K562 (cell line): ENCODE results near the gene TTC39B. TPM values are rescaled to one million over a fixed set of nuclear protein-coding genes. Genes with fewer than 3 reads are reported as not detected.

ENCODE experiments used
- ATAC-seq: fragments of 200-7000 bp; cut with Tn5 transposase; 3 replicates; pipeline ENCODE4 v1.9.1; 2020; ENCODE audit warnings: moderate library complexity
- BruUV-seq: library from RNA; stranded (reverse); fragments of 400-500 nt; replicated peaks from 2 replicates; lab custom pipeline; 2021; lab: Mats Ljungman, UMichigan
- CTCF ChIA-PET: fragments of 300-600 bp; formaldehyde crosslinking; extraction: SDS; loops from one replicate; lab custom pipeline; 2021; ENCODE audit warnings: low intra/inter-chr PET ratio; lab: Yijun Ruan, JAX
- POLR2A ChIA-PET: fragments of 300-600, 350-650 bp; sonication (Branson Sonifier 250); formaldehyde crosslinking; extraction: SDS; loops from one replicate; lab custom pipeline; 2021; ENCODE audit warnings: antibody characterized with exemption, inconsistent platforms; lab: Yijun Ruan, JAX
- DNase-seq, 4 experiments: peaks; one replicate each; pipeline versions ENCODE4 v3.0.0 to v3.0.0-alpha.2; 2011 to 2018; ENCODE audit warnings: low spot score in 3 of 4, mixed read lengths in 3 of 4; ENCODE audit errors: extremely low read depth in 1 of 4
- FAIRE-seq: peaks from 2 replicates; lab custom pipeline; 2011; peaks lifted over from hg19 to GRCh38; lab: Jason Lieb, UNC
- H2AFZ ChIP-seq: 2 replicates; pipeline ENCODE4 v1.6.0; 2011; ENCODE audit warnings: low read depth, low read length, control low read depth, inconsistent platforms
- H3K27ac ChIP-seq: fragments of 200-600 bp; 3 replicates; pipeline ENCODE4 v1.8.0; 2011; ENCODE audit warnings: low read depth, mild to moderate bottlenecking, control low read depth, inconsistent platforms, low read length, moderate library complexity, mixed read lengths; ENCODE audit errors: extremely low read depth
- H3K27me3 ChIP-seq, 2 experiments: fragments of 300-600 bp in 1 of 2; 2 replicates in 1 of 2; 3 replicates in 1 of 2; pipeline versions ENCODE4 v1.6.0 to v1.8.0; 2011; ENCODE audit warnings: inconsistent platforms in 2 of 2, low read length in 2 of 2, mild to moderate bottlenecking in 1 of 2, mixed read lengths in 1 of 2, moderate library complexity in 1 of 2; ENCODE audit not compliant: control insufficient read depth in 2 of 2, insufficient read depth in 2 of 2
- H3K36me3 ChIP-seq: fragments of 300-600 bp; 3 replicates; pipeline ENCODE4 v1.8.0; 2011; ENCODE audit warnings: mild to moderate bottlenecking, low read length, inconsistent platforms; ENCODE audit not compliant: control insufficient read depth, insufficient read depth
- H3K4me1 ChIP-seq, 2 experiments: fragments of 200-600 bp in 1 of 2; replicated peaks in 1 of 2; 2 replicates in 1 of 2; 3 replicates in 1 of 2; pipeline versions ENCODE4 v1.5.1 to v1.8.0; 2011; ENCODE audit warnings: inconsistent platforms in 2 of 2, low read length in 2 of 2, mild to moderate bottlenecking in 1 of 2, mixed read lengths in 1 of 2, moderate library complexity in 1 of 2; ENCODE audit not compliant: control insufficient read depth in 2 of 2, insufficient read depth in 2 of 2
- H3K4me2 ChIP-seq: 2 replicates; pipeline ENCODE4 v1.6.1; 2011; ENCODE audit warnings: low read length, control low read depth, inconsistent platforms, mixed read lengths; ENCODE audit not compliant: insufficient read depth
- H3K4me3 ChIP-seq: fragments of 200-600 bp; sonication (generic), shearing (Covaris generic); 2 replicates; pipeline ENCODE4 v1.5.1; 2016; ENCODE audit warnings: control low read depth, inconsistent platforms
- H3K79me2 ChIP-seq: fragments of 200-600 bp; 3 replicates; pipeline ENCODE4 v1.8.0; 2011; ENCODE audit warnings: low read length, inconsistent platforms; ENCODE audit not compliant: control insufficient read depth, insufficient read depth
- H3K9ac ChIP-seq, 2 experiments: 2 replicates each; pipeline versions ENCODE4 v1.6.0 to v1.6.1; 2011; ENCODE audit warnings: low read depth in 2 of 2, low read length in 2 of 2, control low read depth in 1 of 2, inconsistent platforms in 1 of 2, mild to moderate bottlenecking in 1 of 2, mixed read lengths in 1 of 2; ENCODE audit not compliant: insufficient read depth in 1 of 2
- H3K9me1 ChIP-seq: one replicate; pipeline ENCODE4 v1.6.0; 2011; ENCODE audit warnings: inconsistent platforms, mild to moderate bottlenecking, low read length, moderate library complexity; ENCODE audit not compliant: control insufficient read depth, insufficient read depth
- H3K9me3 ChIP-seq: replicated peaks from 2 replicates; pipeline ENCODE4 v1.5.1; 2011; ENCODE audit warnings: low read depth, low read length, inconsistent platforms; ENCODE audit not compliant: control insufficient read depth, insufficient read depth
- H4K20me1 ChIP-seq: replicated peaks from 2 replicates; pipeline ENCODE4 v1.6.1; 2011; ENCODE audit warnings: low read length, inconsistent platforms, mixed read lengths; ENCODE audit not compliant: control insufficient read depth, insufficient read depth
- IFI16 ChIP-seq: fragments of 250-450 bp; sonication (Bioruptor Pico); IDR thresholded peaks from 2 replicates; pipeline ENCODE4 v2.1.2; 2022; ENCODE audit warnings: mild to moderate bottlenecking, inconsistent platforms
- LEF1 ChIP-seq: fragments of 450-650 bp; IDR thresholded peaks from 2 replicates; pipeline ENCODE4 v1.6.1; 2016; ENCODE audit warnings: mild to moderate bottlenecking
- PKNOX1 ChIP-seq: fragments of 450-650 bp; IDR thresholded peaks from 2 replicates; pipeline ENCODE4 v1.6.1; 2016
- ZNF431 ChIP-seq: sonication (generic); formaldehyde crosslinking; IDR thresholded peaks from 2 replicates; pipeline ENCODE4 v1.8.0; 2022; ENCODE audit warnings: mild to moderate bottlenecking, missing genetic modification reagents
- WGBS: fragments of 100-300 bp; shearing (Covaris generic); methylation state at CpG from one replicate; pipeline ENCODE4 v1.1.6; 2016; ENCODE audit warnings: low coverage, mixed read lengths; ENCODE audit not compliant: insufficient coverage; ENCODE audit errors: missing lambda C conversion rate; 5-methylcytosine and 5-hydroxymethylcytosine counted together
- in situ Hi-C: fragments of 300-500 bp; cut with MboI; formaldehyde crosslinking; loops from 4 replicates; pipeline ENCODE4 v1.15.0; 2018; ENCODE audit warnings: inconsistent platforms, mixed read lengths
- intact Hi-C: fragments of 100-400 bp; cut with micrococcal nuclease; formaldehyde crosslinking; loops from 2 replicates; pipeline ENCODE4 v1.14.2; 2022
- polyA plus RNA-seq, 8 experiments: library from polyadenylated mRNA; depleted of rRNA in 4 of 8; stranded (reverse) in 5 of 8; unstranded in 3 of 8; fragments of >200 nt; fragmentation: Nextera tagmentation in 2 of 8; fragmentation: Illumina TruSeq in 1 of 8; extraction: Ambion mirVana in 2 of 8; extraction: Trizol in 1 of 8; gene quantifications; 2 replicates each; pipeline versions ENCODE4 v1.2.1 to v1.2.3, GENCODE V29; 2011 to 2014; ENCODE audit warnings: inconsistent platforms in 1 of 8, missing spikeins in 1 of 8
- total RNA-seq, 7 experiments: library from RNA; depleted of rRNA in 6 of 7; stranded (reverse); fragments of >200 nt in 6 of 7; fragmentation: Illumina TruSeq in 2 of 7; extraction: Trizol in 2 of 7; gene quantifications; 2 replicates each; pipeline versions ENCODE4 v1.2.1 to v1.2.3, GENCODE V29; 2011 to 2021; ENCODE audit warnings: low replicate concordance in 1 of 7

The TTC39B gene
- total and polyA plus RNA-seq, 9 of the 15 experiments (the other 6 are each of a cell fraction or from before 2014, with no cell fraction given) = 0.32 to 1.2 (median 0.95) TPM

GRCh38 chr9:15298362-15298761 is 8.7 kb downstream of the TTC39B start:
- no peaks in the 10 kb centered on the region for H3K9me3 ChIP-seq
- no peaks in the 10 kb centered on the region for H3K9me1 ChIP-seq
- no peak overlapping the region for H2AFZ ChIP-seq
- no peak overlapping the region for H3K4me2 ChIP-seq
- no peak for ATAC-seq
- intact Hi-C loops (no loop called here), in situ Hi-C loops (no loop called here)
- BruUV-seq = no TSS peak
- POLR2A ChIA-PET = no interaction called here
- CTCF ChIA-PET = no interaction called here
- FAIRE-seq = no peak
- TF ChIP-seq LEF1 (no peak), IFI16 (no peak), ZNF431 (CRISPR knock-in tag) (peak; percentile 74)
- H3K27me3 ChIP-seq = no peaks in the 10 kb centered on the region; a peak in 1 of 5 replicates
- H4K20me1 ChIP-seq = no peaks in the 10 kb centered on the region
- H3K4me3 ChIP-seq = no peak overlapping the region
- H3K4me1 ChIP-seq = peaks cover 0 to 4% of the 10 kb centered on the region in 2 experiments; a peak in 3 of 5 replicates
- H3K27ac ChIP-seq = no peak overlapping the region
- 22% methylated on average over 2 of the region's 3 CpGs for WGBS
- H3K9ac ChIP-seq = no peak overlapping the region
- no peak for DNase-seq
- H3K79me2 ChIP-seq = no peaks in the 10 kb centered on the region
- H3K36me3 ChIP-seq = no peaks in the 10 kb centered on the region

GRCh38 chr9:15295761-15296405 is 11.1 kb downstream of the TTC39B start:
- CTCF ChIA-PET = no interaction called here
- peak overlapping the region; percentile 41 for H3K4me2 ChIP-seq
- BruUV-seq = no TSS peak
- no peak for DNase-seq
- no peaks in the 10 kb centered on the region for H3K36me3 ChIP-seq
- no peaks in the 10 kb centered on the region for H3K9me3 ChIP-seq
- 0% methylated on average over 1 of the region's 4 CpGs for WGBS
- peak overlapping the region; percentile 46; the same call in 1 of the 3 replicates for H3K27ac ChIP-seq
- H3K79me2 ChIP-seq = no peaks in the 10 kb centered on the region
- in situ Hi-C loops = no loop called here
- intact Hi-C loops = no loop called here
- ATAC-seq = no peak; the same call in 2 of the 3 replicates
- no peak for FAIRE-seq
- no peak overlapping the region for H3K9ac ChIP-seq
- POLR2A ChIA-PET = no interaction called here
- H4K20me1 ChIP-seq = no peaks in the 10 kb centered on the region
- no peaks in the 10 kb centered on the region; a peak in 1 of 5 replicates for H3K27me3 ChIP-seq
- H3K9me1 ChIP-seq = no peaks in the 10 kb centered on the region
- H3K4me3 ChIP-seq = peak overlapping the region; percentile 11; the same call in 1 of the 2 replicates
- peak overlapping the region; percentile 75 for H2AFZ ChIP-seq
- peaks cover 0 to 4% of the 10 kb centered on the region in 2 experiments; a peak in 3 of 5 replicates for H3K4me1 ChIP-seq
- TF ChIP-seq PKNOX1 = 0 out of 2 replicates have a peak, but pooled peaks have one; percentile 7
